IPS-NIHi7 (cell line): ENCODE results near the gene SERPINB3.
"Not testable (repeated sequence)": the region's sequence is repeated elsewhere in the genome, so short reads cannot be mapped to it uniquely, and the experiment has no call there.

ENCODE experiments used
- DNase-seq: peaks from one replicate; pipeline ENCODE4 v3.0.0; 2012; ENCODE audit warnings: mixed read lengths; ENCODE audit errors: extremely low spot score

Gene SERPINB3

DNA sequence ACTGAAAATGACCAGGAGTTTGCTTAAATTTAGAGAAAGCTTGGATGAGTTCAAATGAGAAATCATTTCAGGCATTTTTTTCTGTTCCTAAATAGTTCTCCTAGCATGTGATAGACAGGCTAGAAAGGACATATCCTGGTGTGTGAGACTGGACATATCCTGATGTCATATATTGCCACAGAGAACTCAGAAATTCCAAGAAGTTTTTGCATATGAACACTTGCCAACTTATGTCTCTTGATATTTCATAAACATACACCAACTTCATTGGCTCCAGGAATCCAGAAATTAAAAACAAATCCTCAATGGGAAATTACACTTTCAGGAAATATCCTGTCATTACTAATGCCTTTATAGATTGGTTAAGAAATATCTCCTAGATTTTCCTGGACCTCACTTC lies 14.8 kb downstream of the SERPINB3 start:
- no peak for DNase-seq

DNA sequence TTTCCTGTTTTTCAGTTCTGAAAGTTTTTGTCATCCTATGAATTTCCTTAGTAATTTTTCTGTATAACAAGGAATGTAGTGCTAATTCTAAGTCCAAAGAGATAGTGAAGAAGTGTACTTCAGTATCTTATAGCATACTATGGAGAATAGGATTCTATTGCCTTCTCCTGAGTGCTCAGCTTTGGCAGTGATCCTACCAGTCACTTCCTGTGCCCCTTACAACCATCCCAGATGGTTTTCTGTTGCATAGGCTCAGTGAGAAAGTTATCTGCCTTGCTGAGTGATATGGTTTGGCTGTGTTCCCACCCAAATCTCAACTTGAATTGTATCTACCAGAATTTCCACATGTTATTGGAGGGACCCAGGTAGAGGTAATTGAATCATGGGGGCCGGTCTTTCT lies 17.0 kb downstream of the SERPINB3 start:
- not testable (repeated sequence) for DNase-seq

DNA sequence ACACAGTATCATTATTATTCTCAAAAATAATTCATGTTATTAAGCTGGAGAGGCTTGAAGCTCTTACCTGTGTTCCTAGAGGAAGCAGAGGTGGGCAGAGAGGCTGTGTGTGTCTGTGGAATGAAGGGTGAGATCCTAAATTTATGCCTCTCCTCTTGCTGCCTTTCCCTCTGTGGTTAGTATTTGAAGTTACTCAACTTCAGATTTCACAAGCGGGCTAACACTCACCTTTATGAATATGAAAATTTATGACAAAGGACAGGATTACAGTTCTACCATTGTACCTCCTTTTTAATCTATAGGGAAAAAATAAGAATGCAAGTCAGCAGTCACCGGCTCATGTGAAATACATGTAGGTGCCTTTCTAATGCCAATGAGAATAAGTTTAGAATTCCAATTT lies 17.6 kb downstream of the SERPINB3 start, which contains the start of gene SERPINB4:
SERPINB4 (minus strand) TSS at position 115 of the 400 bp plus-strand sequence. CDS start 679 bp downstream, outside the sequence.
- DNase-seq, result not testable (repeated sequence)

DNA sequence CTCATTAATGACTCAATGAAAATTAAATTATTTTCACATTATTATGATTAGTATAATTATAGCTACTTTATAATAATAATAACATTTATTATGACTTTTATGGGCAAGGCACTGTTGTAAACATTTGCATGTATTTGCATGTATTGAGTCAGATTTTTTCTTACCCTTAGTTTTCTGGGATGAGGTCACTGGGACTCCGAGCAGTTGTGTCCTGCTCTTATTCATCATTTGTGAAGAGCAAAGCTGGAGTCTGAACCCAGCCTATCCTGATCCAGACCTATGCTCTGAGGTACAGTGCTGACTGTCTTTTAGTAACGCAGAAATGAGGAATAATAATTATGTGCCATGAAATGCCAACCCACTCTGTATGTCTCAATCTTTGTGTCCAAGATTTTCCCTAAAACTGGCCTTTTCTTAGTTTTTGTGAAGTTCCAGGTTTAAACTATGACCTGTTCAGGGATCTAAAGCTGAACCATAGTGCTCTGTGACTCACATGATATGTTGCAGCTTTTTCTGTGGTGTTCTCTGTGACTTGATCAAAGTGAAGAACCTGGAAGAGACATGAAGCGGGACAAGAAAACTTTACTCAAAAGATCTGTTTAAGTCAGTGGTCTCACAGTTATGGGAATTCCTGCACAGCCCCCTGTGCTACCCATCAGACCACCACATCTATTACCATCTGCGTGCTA lies 18.9 kb downstream of the SERPINB3 start:
- DNase-seq, result not testable (repeated sequence)

DNA sequence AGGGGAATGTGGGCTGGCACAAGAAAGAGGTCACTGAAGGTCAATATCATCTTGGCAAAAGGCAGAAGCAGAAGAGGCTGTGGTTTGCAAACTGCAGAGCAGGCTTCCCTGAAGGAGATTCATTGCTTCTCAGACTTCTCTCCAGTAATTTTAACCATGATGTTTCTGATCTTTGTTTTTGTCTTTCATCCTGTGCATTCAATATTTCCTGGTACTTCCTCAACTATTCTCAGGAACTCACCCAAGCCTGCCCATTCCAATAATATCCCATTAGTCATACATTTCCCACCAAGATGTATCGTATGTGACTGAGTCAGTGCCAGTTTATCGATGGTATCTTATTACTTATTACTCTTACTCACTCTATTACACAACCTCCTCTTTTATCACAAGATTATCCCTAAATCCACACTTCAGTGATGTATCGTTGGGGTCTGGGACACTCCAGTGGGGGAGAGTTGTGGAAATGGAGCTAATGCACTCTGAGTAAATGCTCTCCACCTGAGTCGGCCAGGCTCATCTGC lies 20.5 kb downstream of the SERPINB3 start:
- DNase-seq, result not testable (repeated sequence)

DNA sequence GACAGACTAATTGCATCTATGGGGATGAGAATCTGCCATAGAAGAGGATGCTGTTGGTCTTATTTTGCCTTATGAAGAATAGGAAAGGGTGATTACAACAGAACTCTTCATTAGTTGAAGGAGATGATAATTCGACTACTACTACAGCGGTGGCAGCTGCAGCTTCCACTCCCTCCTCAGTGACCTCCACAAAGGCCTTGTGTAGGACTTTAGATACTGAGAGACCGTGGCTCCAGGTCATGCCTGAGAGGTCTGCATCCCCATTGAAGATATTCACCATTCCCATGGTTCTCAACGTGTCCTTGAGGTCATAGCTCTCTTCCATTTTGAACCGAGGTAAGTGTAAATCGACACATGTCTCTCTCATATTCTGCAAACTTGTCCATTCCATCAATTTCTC lies 24.0 kb downstream of the SERPINB3 start:
- DNase-seq, result no peak

DNA sequence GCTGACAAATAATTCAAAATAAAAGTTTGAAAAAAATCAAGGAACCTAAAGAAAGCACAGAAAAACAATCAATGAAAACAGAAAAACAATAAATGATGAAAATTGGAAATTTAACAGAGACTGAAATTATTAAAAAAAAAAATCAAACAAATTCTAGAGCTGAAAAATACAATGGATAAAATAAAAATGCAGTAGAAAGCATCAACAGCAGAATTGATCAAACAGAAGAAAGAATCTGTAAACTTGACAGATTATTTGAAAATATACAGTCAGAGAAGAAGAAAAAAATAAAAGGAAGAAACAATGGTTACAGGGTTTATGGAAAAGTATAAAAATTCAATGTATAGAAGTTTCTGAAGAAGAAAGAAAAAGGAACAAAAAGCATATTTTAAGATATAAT lies 33.9 kb downstream of the SERPINB3 start:
- DNase-seq, result no peak

DNA sequence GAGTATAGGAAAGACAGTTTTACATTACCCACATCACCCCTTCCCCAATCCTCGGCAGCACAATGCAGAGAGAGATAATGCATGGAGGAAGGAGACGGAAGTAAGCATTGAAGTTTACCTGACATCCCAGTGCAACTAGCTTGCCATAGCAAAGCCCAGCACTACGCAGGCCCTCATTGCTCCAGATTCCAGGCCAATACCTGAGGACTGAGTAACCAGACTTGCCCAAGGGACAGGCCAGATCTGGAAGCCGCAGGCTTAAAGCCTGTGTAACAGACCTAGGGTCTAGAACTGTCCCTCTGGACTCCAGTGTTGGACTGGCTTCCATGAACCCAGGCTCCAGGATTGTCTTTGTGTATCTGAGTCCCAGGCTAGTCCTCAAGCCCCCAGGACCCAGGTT lies 35.3 kb downstream of the SERPINB3 start:
- no peak for DNase-seq

DNA sequence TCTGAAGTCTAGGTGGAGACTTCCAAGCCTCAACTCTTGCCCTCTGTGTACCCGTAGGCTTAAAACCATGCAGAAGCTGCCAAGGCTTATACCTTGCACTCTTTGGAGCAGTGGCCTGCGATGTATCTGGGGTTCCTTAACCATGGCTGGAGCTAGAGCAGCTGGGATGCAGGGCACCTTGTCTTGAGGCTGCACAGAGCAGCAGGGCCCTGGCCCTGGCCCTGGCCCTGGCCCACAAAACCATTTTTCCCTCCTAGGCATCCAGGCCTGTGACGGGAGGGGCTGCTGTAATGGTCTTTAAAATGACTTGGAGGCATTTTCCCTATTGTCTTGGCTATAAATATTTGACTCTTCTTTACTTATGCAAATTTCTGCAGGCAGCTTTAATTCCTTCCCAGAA lies 36.8 kb downstream of the SERPINB3 start:
- DNase-seq, result no peak

DNA sequence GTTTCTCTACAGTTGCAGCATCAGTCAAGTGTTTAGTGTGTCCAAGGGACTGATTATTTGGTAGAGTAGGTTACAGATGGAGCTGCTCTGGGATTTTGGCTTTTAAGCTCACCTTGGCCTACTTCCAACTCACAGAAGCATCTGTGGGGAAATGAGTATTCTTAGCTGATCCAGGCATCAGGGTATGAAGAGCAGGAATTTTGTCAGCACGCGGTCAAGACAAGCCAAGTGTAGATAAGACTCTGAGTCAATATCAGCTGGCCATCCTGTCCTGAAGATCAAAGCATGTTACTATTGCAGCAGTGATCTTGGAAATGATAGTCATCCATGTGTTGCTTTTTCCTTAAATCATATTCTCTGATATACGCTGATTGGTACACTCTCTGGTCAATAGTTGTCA lies 42.0 kb downstream of the SERPINB3 start:
- DNase-seq, result no peak

DNA sequence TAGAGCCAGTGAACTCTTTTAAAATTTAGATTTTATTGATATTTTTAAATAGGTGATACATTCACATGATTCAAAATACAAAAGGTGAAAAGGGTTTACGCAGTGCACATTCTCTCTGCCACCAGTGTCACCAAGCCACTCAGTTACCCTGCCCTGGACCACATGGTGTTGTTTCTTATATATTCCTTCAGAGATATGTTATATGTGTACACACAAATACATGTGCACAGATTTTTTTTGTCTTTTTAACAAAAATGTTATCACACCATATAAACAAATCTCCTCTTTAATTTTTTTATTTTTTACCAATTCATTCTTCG lies 43.8 kb downstream of the SERPINB3 start:
- DNase-seq, result no peak

DNA sequence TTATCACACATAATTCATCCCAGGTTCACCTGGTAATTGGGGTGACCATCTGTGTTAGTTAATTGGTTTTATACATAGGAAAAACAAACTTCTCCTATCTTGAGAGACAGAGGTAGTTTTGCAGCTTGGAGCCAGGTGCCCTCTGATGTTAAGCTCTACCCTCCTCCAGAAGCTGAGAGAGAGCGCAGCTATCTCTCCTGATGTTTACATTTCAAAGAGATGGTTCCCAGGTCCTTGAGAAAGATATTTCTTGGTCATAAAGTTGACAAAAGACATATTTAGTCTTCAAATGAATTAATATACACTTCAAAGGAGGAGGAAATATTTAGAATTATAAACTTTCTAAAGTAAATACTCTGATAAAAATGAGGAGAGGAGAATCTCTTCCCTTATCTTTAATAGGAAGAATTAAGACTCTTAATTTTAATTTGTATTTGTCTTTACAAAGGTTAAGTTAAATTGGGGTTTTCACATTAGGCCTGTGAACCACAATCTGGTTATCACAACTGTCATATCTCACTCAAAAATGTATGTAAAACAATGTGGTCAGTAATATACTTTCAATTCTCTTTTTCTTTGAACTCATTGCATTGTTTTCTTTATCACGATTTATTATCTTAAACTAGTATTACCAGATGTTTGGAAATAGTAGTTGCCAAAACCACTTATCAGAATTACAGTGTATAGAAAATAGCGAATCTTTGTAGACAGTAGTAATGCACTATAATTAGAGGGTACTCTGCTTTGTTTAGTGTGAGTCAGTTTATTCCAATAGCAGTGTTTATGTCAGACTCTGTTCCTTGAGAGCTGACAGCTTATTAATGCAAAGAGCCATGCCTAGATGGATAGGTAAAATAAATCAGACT lies 44.4 kb downstream of the SERPINB3 start:
- no peak for DNase-seq

DNA sequence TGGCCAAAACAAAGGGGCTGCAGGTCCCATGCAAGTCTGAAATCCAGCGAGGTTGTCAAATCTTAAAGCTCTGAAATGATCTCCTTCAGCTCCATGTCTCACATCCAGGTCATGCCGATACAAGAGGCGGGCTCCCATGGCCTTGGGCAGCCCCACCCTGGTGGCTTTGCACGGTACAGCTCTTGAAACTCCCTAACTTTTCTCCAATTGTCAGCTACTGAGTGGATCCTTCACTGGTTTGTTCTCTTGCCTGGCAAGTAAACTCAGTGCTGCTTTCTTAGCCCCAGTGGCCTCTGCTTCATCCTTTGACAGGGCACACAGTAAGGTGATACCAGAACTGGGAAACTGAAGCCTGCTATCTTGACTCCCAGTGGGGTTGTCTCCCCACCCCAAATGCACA lies 48.3 kb downstream of the SERPINB3 start:
- no peak for DNase-seq

DNA sequence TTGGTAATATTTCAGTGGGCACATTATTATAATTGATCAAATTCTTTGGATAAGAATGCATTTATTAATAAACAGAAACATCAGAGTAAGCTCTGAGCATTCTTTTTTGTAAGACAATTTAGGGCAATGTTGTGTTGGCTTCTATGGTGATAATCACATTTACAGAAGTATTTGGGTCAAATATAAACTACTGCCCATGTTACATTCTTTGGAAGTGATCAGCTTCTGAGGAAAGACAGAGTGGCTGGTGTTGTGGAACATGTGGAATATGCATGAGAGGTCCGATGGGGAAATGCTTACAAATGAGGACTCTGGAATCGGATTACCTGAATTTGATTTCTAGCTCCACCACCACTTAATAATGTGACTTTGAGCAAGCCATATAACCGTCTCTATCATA lies 55.2 kb downstream of the SERPINB3 start:
- DNase-seq, result no peak
